ENCODE results near the gene KRTAP9-1.
"Not testable (repeated sequence)": the region's sequence is repeated elsewhere in the genome, so short reads cannot be mapped to it uniquely, and the experiment has no call there.

KRTAP9-1 gene

GRCh38 chr17:41189837-41190318 lies at the start of gene KRTAP9-1:
TSS of gene KRTAP9-1 (plus strand) at chr17:41189887. CDS start at chr17:41189887, 0 bp downstream.
- DNase-seq: not testable (repeated sequence)

GRCh38 chr17:41140360-41141131 lies 49.1 kb upstream of the KRTAP9-1 start, which contains the start of gene KRTAP4-6:
TSS of gene KRTAP4-6 (minus strand) at chr17:41140544. CDS start at chr17:41140487, 57 bp downstream.
- DNase-seq: no peak

GRCh38 chr17:41141361-41141760 lies 48.3 kb upstream of the KRTAP9-1 start:
- no peak for DNase-seq

- no peak for DNase-seq
Observed at GRCh38 chr17:41144846-41145245, 44.8 kb upstream of the KRTAP9-1 start.

- no peak for DNase-seq
Observed at GRCh38 chr17:41145261-41145660, 44.4 kb upstream of the KRTAP9-1 start.

- no peak for DNase-seq
Observed at GRCh38 chr17:41147531-41148204, 42.0 kb upstream of the KRTAP9-1 start.

GRCh38 chr17:41148971-41149651 lies 40.6 kb upstream of the KRTAP9-1 start:
- not testable (repeated sequence) for DNase-seq

GRCh38 chr17:41149652-41149985 lies 40.1 kb upstream of the KRTAP9-1 start, which contains the start of gene KRTAP4-5:
TSS of gene KRTAP4-5 (minus strand) at chr17:41149825. CDS start at chr17:41149767, 58 bp downstream.
- DNase-seq: no peak

- no peak for DNase-seq
Observed at GRCh38 chr17:41150026-41150425, 39.7 kb upstream of the KRTAP9-1 start.

GRCh38 chr17:41151525-41151924 lies 38.2 kb upstream of the KRTAP9-1 start:
- no peak for DNase-seq

- DNase-seq: no peak
Observed at GRCh38 chr17:41153856-41154255, 35.8 kb upstream of the KRTAP9-1 start.

GRCh38 chr17:41160190-41160589 lies 29.5 kb upstream of the KRTAP9-1 start:
- DNase-seq: not testable (repeated sequence)

- no peak for DNase-seq
Observed at GRCh38 chr17:41160648-41161047, 29.0 kb upstream of the KRTAP9-1 start, which contains the start of gene KRTAP4-4. TSS of gene KRTAP4-4 (minus strand) at chr17:41160748. CDS start at chr17:41160691, 57 bp downstream.

GRCh38 chr17:41163828-41164227 lies 25.9 kb upstream of the KRTAP9-1 start:
- no peak for DNase-seq

- no peak for DNase-seq
Observed at GRCh38 chr17:41167561-41167960, 22.1 kb upstream of the KRTAP9-1 start.

- DNase-seq: no peak
Observed at GRCh38 chr17:41168121-41168520, 21.6 kb upstream of the KRTAP9-1 start, which contains the start of gene KRTAP4-3. TSS of gene KRTAP4-3 (minus strand) at chr17:41168221. CDS start at chr17:41168172, 49 bp downstream.

- no peak for DNase-seq
Observed at GRCh38 chr17:41171886-41172285, 17.8 kb upstream of the KRTAP9-1 start.

GRCh38 chr17:41176744-41177387 lies 12.8 kb upstream of the KRTAP9-1 start:
- no peak for DNase-seq

GRCh38 chr17:41177727-41178271 lies 11.9 kb upstream of the KRTAP9-1 start, which contains the start of gene KRTAP4-2:
TSS of gene KRTAP4-2 (minus strand) at chr17:41178221. CDS start at chr17:41178164, 57 bp downstream.
- no peak for DNase-seq

GRCh38 chr17:41178341-41178740 lies 11.3 kb upstream of the KRTAP9-1 start:
- no peak for DNase-seq

GRCh38 chr17:41178843-41179616 lies 10.7 kb upstream of the KRTAP9-1 start:
- no peak for DNase-seq

All from activated CD4-positive, alpha-beta T cell treated with anti-CD3 and anti-CD28 coated beads, Interleukin-2, amount 50 U/mL, for 48 hours (primary cell).